HG03469 (cell line): ENCODE data around the gene BCR.
"Not testable (repeated sequence)": the region's sequence is repeated elsewhere in the genome, so short reads cannot be mapped to it uniquely, and the experiment has no call there.

Source experiments
- ATAC-seq: cut with Tn5 transposase; IDR thresholded peaks from one replicate; pipeline ENCODE4 v1.9.1; 2021; ENCODE audit warnings: mild to moderate bottlenecking, moderate library complexity, moderate number of reproducible peaks; ENCODE audit not compliant: unreplicated experiment

BCR gene

GRCh38 chr22:23307511-23307910 is 127.2 kb downstream of the BCR start:
- not testable (repeated sequence) for ATAC-seq

GRCh38 chr22:23309261-23309660 is 129.0 kb downstream of the BCR start:
- not testable (repeated sequence) for ATAC-seq

DNA sequence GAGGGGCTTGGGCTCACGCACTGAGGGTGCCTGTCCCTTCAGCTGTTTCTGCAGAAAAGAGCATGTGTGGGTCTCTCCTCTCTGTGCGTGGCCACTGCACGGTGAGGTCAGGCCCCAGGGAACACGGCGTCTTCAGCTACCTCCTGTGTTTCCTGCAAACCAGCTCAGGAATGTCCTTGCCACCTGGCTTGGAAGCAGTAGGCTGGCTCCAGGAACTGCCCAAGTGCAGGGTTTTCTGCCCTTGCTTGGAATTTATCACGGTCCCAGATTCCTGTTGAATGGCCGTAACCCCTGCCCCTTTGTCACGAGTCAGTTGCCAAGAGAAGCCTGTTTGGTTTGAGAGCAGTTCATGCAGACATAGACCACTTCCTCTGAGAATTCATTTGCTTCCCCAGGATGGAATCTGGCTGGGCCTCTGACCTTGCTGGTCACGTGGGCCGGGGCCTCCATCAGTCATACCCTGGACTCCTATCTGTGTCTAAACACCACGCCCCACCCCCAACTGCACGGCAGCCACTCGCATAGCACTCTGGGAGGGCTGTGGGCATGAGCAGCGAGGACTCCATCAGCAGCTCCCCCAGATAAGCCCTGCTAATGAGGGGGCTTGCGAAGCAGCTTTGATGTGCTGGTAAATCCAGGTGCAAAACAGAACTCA is 130.3 kb downstream of the BCR start:
- ATAC-seq = not testable (repeated sequence)

DNA sequence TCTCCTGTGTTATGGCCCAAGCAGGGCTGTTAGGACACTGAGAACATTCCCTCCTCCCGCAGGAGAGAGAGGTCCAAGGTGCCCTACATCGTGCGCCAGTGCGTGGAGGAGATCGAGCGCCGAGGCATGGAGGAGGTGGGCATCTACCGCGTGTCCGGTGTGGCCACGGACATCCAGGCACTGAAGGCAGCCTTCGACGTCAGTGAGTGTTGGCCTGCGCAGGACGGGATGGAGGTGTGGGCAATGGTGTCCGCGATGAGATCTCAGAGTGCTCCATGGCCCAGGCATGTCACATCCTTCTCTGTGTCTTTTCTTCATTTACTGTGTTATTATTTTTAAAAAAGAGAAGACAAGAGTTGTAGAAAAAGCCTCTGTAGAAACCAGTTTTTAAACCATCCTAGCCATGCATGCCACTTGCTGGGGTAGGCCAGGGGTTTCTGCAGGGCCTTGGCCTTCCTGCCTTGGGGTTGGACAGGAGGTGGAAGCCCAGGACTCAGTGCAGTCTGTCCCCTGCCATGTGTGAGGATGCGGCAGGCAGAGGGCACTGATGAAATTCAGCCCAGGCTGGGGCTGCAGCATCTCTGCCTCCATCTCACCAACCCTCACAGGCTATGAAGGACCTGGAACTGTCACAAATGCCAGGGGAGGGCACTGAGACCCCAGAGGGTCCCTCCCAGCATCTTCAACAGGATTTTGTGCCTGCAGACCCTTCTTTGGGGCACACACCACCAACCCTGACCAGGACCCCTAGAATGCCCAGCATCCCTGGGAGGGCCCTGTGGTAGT is 131.5 kb downstream of the BCR start:
- not testable (repeated sequence) for ATAC-seq

GRCh38 chr22:23313791-23314567 is 133.7 kb downstream of the BCR start:
- no peak for ATAC-seq

GRCh38 chr22:23315341-23315917 is 135.1 kb downstream of the BCR start:
- ATAC-seq = no peak

DNA sequence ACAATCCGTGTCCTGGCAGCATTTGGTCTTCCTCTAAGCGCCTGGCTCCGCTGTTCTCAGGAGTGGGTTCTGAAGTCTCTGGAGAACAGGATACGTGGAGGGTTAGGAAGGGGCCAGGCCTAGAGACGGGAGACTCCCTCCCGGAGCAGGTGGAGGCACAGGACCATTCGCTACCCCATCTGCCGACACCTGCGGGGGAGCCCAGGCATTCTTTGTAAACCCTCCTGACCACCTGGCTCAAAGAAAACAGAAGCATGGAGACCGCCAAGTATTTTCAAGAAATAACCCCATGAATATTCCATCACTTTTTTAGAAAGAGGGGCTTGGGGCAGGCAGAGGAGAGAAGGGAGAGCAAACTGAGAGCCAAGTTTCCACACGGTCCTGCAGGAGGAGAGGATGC is 136.3 kb downstream of the BCR start:
- not testable (repeated sequence) for ATAC-seq

DNA sequence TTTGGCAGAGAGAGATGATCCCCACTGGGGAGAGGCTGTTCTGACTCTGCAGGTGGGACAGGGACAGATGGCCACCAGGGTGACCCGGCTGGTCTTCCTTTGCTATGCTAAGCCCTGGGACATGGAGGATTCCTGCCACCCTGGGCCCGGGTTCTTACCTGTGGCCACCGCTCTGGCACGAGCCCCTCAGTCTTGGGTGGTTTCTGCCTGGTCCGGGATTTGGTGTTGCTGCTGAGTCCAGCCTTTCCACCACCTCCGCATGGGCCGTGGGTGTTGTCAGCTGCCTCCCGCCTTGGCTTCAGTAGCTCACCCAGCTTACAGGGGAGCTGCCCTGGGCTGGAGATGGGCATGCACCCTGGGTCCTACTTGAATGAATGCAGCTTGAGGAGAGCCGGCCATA is 138.0 kb downstream of the BCR start:
- ATAC-seq = not testable (repeated sequence)

DNA sequence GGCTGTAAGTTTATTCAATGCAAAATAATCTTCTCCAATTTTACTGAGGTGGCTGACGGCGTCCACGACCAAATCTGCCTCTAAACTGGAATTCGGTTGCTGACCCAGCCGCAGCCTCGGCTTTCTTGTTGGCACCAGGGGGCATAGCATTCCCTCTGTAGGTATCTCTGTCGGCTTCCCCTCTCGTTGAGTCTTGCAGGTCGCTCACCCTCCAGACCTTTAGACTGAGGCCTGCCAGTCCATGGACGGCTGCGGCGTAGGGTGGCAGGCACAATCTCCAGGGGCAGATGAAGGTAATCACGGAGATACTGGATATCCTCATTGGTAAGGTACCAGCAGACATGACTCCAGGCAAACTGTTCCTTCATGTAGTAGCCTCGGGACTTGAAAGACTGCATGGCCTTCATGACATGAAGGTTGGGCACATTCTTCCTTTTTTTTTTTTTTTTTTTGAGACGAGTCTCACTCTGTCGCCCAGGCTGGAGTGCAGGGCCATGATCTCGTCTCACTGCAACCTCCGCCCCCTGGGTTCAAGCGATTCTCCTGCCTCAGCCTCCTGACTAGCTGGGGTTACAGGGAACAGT is 142.3 kb downstream of the BCR start:
- not testable (repeated sequence) for ATAC-seq

DNA sequence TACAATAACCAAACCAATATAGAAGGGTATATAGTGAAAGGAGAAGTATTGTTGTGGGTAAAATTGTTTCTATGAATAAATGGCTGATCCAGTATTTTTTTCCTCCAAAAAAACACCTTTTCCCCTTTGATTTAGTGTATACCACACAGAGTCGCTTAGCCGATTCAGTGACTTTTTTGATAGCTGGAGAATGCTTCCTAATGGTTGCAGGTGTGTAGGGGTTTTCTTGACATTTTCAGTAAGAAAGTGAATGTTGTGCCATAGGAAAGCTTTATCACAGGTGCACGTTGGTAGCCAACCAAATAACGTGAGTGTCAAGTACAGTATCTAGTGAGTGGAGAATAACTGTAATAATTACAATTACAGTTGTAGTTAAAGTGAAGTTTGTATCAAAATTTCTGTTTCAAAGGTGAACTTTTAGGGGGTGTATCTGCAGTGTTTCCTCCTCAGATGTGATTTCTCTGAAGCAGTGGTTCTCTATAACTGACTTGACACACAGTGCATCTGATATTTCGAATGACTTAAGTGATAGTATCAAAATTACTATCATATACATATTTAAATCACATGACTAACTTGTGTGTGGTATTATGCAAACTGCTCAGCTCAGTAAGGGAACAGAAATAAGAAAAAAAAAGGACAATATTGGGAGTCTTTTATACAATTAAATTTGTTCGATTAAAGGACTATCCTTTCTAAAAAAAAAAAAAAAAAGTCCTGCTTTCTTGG is 143.8 kb downstream of the BCR start:
- not testable (repeated sequence) for ATAC-seq

DNA sequence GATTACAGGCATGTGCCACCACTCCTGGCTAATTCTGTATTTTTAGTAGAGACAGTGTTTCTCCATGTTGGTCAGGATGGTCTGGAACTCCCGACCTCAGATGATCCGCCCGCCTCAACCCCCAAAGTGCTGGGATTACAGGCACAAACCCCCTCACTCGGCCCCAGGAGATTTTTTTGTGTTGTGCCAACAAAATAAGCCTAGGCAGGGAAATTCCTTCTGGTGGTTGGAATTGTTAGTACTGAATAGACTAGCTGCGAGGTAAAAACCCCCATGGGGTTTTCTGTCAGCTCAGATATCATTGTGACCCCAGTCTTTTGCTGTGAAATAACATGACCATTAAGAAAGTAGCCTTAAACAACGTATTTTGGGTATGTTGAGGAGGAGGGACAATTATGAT is 144.9 kb downstream of the BCR start:
- no peak for ATAC-seq

DNA sequence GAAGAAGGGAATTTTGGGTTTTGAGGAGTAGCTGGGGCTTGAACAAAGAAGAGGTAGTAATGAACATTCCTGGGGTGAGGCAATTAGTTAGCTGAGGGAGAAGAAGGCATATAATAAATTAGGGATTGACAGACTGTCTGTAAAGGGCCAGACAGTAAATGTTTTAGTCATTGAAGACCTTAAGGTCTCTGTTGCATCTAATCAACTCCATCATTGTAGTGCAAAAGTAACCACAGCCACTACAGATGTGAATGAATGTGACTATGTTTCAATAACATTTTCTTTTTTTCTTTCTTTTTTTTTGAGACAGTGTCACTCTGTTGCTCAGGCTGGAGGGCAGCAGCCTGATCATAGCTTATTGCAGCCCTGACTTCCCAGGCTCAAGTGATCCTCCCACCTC is 153.5 kb downstream of the BCR start:
- ATAC-seq = not testable (repeated sequence)

DNA sequence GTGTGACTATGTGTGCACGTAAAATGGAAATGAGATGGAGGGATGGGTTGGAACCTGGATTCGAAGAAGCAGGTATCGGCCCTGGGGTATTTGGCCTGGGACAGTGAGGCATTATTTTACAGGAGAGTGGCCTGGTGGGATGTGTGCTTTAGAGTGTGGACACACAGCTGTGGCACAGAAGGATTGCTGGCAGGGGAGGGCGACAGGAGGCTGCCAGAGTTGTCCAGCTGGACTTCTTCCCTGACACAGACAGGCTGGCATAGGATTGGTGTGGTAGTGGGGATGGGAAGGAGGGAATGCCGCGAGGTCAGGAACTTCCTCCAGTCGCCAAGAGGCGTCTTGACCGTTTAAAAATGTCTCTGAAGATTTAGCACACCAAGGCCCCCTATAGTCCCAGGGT is 157.4 kb downstream of the BCR start:
- ATAC-seq = not testable (repeated sequence)

DNA sequence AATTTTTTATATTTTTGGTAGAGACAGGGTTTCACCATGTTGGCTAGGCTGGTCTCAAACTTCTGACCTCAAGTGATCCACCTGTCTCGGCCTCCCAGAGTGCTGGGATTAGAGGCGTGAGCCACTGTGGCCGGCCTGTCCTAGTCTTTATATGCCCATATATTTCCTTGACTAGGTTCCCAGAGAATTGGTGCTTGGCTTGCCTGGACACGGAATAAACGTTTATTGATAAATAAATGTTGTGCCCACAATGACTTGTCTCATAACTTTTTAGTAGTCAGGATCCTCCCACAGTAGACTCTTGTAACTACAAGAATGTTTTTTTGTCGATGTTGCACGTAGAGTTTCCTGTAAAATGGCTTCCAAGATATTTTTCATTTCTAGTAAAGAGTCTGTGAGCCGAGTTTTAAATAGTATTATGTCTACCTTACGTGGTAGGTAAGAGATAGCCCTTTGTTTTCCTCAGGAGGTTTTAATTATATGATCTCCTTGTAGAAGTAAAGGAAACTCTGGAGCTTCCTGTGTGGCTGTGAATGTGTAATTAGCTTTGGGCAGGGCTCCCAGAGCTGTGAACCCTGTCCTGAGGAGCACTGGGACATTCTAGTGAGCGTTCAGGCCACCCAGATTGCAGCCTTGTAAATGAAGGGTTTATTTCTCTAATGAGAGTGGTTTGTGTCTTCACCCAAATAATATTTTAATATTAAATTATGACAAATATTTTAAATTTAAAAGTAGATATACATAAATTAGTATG is 161.8 kb downstream of the BCR start:
- not testable (repeated sequence) for ATAC-seq

GRCh38 chr22:23351321-23351720 is 171.0 kb downstream of the BCR start:
- no peak for ATAC-seq

DNA sequence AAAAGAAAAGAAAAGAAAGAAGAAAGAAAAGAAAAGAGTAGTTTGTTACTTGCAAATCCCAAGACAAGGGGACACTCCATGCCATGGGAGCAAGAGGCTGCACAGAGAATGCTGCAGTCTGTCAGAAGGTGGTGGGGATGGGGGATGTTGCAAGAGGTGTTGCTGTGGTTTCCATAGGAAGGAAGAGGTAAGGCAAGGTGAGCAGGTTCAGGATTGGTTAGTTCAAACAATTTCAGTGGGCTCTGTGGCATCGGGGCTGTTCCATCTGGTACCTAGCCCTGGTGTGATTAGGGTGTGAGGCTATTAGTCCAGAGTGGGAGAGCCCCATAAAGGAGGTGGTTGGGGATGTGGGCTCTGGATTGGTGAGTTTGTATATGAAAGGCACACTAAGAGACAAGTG is 172.7 kb downstream of the BCR start:
- ATAC-seq = no peak

- no peak for ATAC-seq
Measured at GRCh38 chr22:23353696-23354095, 173.4 kb downstream of the BCR start.

DNA sequence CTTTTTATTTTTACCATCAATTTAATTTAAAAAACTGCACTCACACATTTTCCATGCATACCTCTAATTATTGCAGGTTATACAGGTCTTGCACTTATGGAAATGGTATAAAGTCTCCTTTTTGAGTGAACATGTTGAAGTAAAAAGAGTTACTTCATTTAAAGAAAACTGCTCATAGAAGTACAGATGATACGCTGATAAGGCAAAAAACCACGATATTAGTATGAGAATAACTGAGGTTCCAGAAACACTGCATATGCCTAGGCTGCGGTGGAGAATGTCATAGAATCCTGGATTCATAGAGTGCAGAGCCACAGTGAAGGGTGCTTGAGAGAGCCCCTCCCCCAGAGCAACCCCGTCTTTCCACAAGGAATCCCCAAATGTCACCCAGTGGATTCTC is 175.8 kb downstream of the BCR start:
- no peak for ATAC-seq

- ATAC-seq = no peak
Measured at GRCh38 chr22:23357053-23357452, 176.7 kb downstream of the BCR start.
